ENCODE measurements around the gene LCE6A.

Gene LCE6A

DNA sequence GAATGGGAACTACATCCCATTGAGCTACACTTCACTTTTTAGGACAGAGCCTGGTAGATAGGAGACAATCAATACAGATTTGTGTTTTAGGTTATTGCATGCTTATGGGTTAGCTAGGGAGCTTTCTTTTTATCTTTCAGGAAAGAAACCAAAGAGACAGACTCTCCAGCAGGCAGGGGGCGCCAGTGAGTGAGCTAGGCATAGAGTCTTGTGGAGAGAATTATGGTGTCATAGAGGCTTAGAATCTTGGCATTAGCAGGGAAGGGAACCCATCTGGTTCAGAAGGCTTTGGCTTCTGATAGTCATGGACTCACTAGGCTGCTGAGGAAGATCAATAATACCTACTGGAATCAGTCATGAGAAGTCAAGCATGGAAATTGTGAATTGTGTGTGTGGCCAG lies 35.4 kb downstream of the LCE6A start, which contains the start of gene SMCP:
SMCP (plus strand) TSS at position 281 of the 400 bp plus-strand sequence. CDS start 6,101 bp downstream, outside the sequence.
- no peak for DNase-seq

DNA sequence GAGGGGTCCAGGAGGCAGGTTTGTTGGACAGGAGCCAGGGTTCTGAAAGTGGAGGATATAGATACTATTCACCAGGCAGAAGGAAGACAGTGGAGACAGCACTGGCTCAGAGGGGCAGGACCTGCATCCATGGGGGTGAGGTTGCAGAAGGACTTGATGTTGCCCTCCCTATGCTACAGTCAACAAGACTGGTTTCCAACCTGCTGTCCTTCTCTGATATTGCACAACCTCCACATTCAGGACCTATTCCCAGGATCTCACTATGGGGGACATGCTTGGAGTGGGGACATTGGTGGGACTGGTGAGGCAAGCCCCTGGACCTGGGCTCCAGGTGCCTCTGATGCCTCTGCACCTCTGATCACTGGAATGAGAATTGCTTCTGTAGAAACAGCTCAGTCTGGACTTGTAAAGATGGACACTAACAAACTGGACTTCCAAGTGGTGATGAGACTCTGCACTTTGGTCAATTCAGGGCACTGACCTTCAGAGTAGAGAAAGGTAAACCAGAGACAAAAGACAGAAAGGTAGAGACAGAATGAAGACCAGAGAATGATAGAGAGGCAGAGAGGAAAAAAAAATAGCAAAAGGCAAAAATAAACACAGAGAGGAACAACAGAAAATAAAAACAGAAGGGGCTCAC lies 37.0 kb downstream of the LCE6A start:
- no peak for DNase-seq

DNA sequence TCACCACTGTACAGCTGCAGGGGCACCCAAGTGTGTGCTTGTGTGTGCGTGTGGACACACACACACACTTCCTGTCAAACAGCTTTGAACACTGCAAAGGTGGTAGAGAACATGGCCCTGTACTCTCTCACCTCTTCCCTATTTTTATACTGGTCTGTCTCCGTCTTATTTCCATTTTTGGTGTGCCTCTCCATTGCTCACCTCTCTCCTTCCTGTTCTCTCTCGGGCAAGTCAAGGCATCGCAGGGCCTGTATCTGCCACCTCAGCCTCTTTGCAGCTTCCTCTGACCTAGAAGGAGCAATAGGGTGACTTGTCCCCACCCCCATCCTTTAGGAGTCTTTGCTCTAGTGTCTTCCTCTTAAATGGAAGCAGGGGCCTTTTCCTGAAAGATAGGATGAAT lies 37.7 kb downstream of the LCE6A start:
- no peak for DNase-seq

DNA sequence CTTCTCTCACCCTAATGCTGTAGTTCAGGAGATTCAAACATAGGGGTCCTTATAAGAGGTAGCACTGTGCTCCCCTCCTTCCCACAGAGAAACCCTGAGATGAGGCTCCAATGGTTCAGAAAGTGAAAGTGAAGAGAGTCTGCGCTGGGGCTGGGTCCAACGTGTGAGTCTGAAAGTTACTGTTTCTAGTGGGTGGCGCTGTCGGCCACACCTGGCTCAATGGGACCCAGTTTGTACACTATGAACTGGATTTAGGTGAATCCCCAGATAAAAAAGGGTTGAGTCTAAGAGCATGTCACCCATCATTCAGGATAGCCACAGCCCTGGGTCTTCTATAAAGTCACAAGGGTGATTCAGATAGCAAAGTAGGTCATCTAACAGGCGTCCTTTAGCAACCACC lies 38.3 kb downstream of the LCE6A start:
- DNase-seq: peak; percentile 2

DNA sequence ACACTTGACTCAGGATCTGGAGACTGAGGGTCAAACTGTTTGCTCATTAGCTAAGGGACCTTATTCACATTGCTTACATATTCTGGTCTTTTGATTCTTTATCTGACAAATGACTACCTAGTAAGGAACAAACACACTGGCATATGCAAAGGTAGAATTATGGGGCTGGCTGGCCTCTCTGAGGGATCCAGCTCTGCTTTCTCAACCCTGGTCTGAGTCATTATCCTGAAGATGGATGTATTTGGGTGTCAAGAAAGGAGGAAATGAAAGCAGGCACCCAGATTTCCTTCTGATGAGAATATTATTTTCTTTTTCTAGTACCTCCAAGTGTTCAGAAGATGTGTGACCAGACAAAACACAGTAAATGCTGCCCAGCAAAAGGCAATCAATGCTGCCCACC lies 41.4 kb downstream of the LCE6A start:
- no peak for DNase-seq

DNA sequence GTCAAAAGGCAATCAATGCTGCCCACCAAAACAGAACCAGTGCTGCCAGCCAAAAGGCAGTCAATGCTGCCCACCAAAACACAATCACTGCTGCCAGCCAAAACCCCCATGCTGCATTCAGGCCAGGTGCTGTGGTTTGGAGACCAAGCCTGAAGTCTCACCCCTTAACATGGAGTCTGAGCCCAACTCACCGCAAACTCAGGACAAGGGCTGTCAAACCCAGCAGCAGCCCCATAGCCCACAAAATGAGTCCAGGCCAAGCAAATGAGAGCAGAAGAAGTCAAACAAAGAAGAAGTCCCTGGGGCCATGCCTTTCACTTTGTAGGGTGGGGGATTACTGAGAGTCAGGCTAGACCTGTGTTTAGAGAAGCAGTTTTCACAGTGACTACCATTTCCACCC lies 41.9 kb downstream of the LCE6A start:
- no peak for DNase-seq

DNA sequence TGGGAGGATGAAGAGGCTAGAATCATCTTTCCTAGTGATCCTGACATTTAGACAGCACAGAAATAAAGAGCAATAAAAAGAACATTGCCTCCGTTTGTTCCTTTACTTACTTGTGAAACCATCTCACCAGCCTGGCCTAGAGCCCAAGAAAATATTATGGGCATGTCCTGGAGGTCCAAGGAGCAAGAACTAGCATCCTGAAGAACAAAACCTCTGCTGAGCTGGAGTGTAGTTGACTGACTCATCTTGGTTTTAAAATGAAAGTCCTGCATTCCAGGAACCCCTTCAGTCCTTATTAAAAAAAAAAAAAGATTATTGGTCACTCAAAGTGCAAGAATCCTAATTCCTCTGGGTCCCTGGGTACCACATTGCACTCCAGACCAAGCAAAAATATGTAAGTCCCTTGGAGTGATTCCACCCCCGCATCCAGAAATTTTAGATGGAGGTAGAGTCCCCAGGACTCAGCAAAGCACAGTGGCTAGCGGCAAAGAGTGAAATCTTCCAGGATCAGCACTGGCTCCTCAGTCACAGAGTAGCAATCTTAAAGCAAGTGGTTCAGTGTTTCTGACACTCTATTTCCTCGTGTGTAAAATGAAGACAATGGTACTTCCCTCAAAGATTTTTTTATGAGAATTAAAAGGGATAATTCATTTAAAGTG lies 42.4 kb downstream of the LCE6A start:
- no peak for DNase-seq

DNA sequence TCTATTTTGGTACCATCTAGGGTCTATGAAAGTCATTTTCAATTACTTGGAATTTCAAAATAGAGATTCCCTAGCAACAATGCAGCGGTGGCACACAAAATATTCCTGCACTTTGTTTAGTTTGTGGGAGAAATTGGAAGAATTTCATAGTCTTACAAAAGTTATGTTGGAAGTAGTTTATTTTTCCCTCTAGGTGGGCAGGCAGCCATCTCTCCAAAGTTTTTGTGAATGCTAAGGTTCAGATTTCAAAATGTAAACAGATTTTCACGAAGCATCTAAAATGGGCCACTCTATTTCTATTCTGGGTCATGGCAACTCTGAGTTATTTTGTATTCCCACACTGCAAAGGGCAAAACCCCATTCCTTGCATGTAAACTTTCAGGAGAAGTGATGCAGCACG lies 43.4 kb downstream of the LCE6A start:
- no peak for DNase-seq

DNA sequence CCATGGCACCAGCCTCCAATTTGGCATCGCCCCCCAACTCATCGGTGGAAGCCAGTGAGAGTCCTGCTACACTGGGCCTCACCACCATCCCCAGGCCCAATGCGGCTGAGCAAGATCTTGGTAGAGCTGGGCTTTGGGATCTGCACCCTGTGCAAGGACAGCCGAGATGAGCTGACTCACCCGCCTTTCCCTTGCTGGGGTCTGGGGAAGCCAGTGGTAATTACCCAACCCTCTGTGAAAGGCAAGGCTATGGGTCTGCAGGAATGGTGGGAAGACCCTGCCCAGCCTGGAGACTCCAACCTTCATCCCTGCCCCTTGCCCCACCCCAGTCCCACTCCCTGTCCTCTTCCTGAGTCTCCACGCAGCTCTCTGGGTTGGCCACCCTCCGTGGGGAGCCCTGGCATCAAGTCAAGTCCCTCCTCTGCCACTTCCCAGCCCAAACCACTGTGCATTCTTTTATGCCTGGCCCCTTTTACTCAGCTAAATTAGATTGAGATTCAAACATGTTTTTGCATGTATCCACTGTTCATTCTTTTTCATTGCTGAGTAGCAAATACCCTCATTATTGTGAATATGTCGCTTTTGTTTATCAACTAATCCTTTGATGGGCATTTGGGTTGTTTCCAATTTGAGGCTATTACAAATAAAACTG lies 44.2 kb downstream of the LCE6A start:
- no peak for DNase-seq

DNA sequence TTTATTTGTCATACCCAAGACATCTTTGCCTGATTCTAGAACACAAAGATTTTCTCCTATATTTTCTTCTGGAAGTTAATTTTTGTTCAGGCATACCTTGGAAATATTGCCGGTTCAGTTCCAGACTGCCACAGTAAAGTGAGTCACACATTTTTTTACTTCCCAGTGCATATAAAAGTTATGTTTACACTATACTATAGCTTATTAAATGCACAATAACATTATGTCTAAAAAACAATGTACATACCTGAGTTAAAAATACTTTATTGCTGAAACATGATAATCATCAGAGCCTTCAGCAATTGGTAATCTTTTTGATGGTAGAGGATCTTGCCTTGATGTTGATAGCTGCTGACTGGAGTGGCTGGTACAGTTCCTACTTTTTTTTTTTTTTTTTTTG lies 45.5 kb downstream of the LCE6A start:
- DNase-seq: no peak
